ENCODE results near the gene TANGO2. TPM values are rescaled to one million over a fixed set of nuclear protein-coding genes. Genes with fewer than 3 reads are reported as not detected.
A peak's percentile ranks its signal among the peaks of the same experiment; 100 is the strongest.

Gene TANGO2
- total and polyA plus RNA-seq, 9 donors, result 11.0 to 17.5 (median 13.3) TPM

DNA sequence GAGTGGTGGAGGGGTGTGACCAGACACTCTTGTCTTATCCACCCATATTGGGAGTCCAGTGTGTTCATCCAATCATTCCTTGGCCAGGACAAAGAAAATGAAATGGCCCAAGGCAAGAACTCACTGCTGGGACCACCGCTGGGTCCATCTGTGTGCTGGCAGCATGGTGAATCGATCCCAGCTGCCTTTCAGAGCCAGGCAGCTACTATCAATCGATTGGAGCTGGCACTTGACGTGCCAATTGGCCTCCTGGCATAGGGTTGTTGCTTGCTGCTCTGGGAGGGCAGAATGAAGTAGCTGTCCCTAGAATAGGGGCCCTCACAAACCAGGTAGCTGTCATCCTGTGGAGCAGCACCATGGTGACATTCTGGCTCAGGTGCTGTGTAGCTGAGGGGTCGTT lies 2.9 kb upstream of the TANGO2 start:
- Histone ChIP-seq H3K27me3 (no peaks in the 10 kb centered on the region), H3K36me3 (no peaks in the 10 kb centered on the region), H3K9me3 (no peaks in the 10 kb centered on the region), H3K27ac (no peak overlapping the region), H3K4me3 (no peak overlapping the region), H3K4me1 (ENCODE audit: insufficient read depth) (peaks cover 13% of the 10 kb centered on the region)
- 78 to 80% (median 80%) methylated on average over 5 of the region's 5 CpGs for WGBS, 3 donors
- no peak for DNase-seq
- no peak for TF ChIP-seq POLR2A (IDR thresholded peaks at IDR 0.05)
- intact Hi-C loops (cut with DNase I), result loop anchor here in 2 of 4 donors (5.0 kb wide), 2 partner anchors 41 to 286 kb away; no protein-coding TSS in a partner anchor

DNA sequence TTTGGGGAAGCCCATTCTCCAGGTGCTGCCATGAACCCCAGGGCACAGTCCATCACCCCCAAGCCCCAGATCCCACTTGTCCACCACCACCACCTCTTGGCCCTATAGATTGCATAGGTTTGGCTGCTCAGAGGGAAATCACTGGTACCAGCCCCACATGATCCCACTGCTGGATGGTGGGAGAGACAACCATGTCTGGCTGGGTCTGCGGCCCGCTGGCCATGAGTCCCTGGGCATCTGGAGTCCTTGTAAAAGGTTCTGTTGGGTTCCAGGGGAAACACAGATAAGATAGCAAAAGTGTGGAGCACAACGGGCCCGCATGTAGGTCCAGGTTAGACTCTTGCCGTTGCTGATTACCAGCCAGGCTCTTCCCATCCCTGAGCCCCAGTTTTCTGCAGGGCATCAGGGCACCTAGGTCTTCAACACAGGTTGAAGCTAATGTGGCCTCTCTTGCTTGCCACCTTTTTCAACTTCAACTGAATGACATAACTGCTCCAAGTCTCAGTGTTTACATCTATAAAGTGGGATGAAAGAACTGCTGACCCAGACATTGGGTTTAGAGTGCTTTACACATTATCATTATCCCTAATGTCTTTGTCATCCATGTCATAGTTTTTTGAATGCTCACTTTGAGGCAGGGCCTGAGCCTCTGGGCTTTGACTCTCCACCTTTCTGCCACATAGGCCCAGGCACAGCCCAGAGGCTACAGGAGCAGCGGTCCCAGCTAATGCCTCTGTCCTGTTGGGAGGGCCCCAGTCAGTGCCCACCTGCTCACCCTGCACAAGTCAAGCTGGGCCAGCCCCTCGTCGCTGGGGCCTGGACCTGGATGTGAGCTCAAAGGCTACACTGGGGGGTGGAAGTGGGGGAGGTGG lies 1.0 kb upstream of the TANGO2 start:
- Histone ChIP-seq H3K27me3 (no peaks in the 10 kb centered on the region), H3K27ac (no peak overlapping the region), H3K9me3 (no peaks in the 10 kb centered on the region), H3K4me3 (peak overlapping the region; percentile 84), H3K4me1 (ENCODE audit: insufficient read depth) (peaks cover 13% of the 10 kb centered on the region), H3K36me3 (no peaks in the 10 kb centered on the region)
- DNase-seq, result peak in 1 of 5 donors; percentile 28
- intact Hi-C loops (cut with DNase I), result loop anchor here in 3 of 4 donors (5.0 to 10.0 kb wide), 3 partner anchors 43 to 288 kb away; no protein-coding TSS in a partner anchor
- WGBS, 3 donors, result 74 to 77% (median 76%) methylated on average over 8 of the region's 8 CpGs
- no peak for TF ChIP-seq POLR2A (IDR thresholded peaks at IDR 0.05)
- no peak for TF ChIP-seq EP300 (IDR thresholded peaks at IDR 0.05)
- TF ChIP-seq, protein P1, sequence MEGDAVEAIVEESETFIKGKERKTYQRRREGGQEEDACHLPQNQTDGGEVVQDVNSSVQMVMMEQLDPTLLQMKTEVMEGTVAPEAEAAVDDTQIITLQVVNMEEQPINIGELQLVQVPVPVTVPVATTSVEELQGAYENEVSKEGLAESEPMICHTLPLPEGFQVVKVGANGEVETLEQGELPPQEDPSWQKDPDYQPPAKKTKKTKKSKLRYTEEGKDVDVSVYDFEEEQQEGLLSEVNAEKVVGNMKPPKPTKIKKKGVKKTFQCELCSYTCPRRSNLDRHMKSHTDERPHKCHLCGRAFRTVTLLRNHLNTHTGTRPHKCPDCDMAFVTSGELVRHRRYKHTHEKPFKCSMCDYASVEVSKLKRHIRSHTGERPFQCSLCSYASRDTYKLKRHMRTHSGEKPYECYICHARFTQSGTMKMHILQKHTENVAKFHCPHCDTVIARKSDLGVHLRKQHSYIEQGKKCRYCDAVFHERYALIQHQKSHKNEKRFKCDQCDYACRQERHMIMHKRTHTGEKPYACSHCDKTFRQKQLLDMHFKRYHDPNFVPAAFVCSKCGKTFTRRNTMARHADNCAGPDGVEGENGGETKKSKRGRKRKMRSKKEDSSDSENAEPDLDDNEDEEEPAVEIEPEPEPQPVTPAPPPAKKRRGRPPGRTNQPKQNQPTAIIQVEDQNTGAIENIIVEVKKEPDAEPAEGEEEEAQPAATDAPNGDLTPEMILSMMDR (IDR thresholded peaks at IDR 0.05), result no peak

DNA sequence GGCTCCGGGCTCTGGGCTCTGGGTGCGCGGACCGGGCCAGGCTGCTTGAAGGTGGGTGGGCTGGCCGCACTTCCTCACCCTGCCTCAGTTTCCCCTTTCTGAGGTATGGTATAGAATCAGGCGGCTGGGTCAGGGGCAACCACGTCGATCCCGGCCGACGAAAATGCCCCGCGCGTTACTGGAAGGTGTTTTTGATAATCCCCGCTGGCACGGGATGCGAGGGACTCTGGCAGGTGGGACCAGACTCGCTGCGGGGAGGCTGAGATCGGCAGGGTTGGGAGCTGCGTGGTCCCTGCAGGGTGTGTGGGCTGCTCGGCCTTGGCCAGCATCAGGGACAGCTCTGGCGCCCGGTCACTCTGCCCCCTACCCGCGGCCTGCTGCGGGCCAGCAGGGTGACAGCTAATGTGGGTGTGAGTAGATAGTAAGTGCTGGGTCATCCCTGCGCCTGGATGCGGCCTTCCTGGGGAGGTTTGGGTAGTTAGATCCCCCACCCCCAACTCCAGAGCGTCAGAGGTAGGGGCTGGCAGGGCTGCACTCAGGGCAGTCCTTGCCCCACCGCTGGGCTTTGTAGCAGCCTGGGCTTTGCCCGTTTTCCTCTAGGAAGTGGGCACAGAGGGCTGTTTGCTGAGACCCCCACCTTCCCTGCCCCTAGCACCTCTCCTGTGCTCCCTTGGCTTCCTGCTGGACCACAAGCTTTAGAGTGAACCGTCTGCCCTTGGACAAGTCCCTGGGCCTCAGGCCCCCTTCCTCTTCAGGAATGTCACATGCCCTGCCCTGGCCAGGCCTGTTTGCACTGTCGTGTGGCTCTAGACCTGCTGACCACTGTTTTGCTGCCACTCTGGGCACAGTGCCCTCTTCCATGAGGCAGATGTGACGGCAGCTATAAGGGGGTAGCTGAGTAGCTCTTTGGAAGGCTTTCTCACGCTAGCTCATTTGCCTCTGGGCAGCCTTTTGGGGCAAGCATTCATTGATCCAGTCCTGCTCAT lies 579 bp downstream of the TANGO2 start:
- no peak for TF ChIP-seq POLR2A (IDR thresholded peaks at IDR 0.05)
- no peak for TF ChIP-seq EP300 (IDR thresholded peaks at IDR 0.05)
- TF ChIP-seq, protein P1 (IDR thresholded peaks at IDR 0.05), result no peak
- H3K27me3 ChIP-seq, result no peaks in the 10 kb centered on the region
- intact Hi-C loops (cut with DNase I), result loop anchor here in 1 of 4 donors (10.0 kb wide), 1 partner anchor 73 kb away; no protein-coding TSS in a partner anchor
- peak in 1 of 5 donors; percentile 32 for DNase-seq
- H3K4me1 ChIP-seq (ENCODE audit: insufficient read depth), result peaks cover 11% of the 10 kb centered on the region
- no peaks in the 10 kb centered on the region for H3K9me3 ChIP-seq
- peak overlapping the region; percentile 84 for H3K4me3 ChIP-seq
- H3K27ac ChIP-seq, result no peak overlapping the region
- WGBS, 3 donors, result 5 to 7% (median 5%) methylated on average over 30 to 36 of the region's 36 CpGs
- no peaks in the 10 kb centered on the region for H3K36me3 ChIP-seq

DNA sequence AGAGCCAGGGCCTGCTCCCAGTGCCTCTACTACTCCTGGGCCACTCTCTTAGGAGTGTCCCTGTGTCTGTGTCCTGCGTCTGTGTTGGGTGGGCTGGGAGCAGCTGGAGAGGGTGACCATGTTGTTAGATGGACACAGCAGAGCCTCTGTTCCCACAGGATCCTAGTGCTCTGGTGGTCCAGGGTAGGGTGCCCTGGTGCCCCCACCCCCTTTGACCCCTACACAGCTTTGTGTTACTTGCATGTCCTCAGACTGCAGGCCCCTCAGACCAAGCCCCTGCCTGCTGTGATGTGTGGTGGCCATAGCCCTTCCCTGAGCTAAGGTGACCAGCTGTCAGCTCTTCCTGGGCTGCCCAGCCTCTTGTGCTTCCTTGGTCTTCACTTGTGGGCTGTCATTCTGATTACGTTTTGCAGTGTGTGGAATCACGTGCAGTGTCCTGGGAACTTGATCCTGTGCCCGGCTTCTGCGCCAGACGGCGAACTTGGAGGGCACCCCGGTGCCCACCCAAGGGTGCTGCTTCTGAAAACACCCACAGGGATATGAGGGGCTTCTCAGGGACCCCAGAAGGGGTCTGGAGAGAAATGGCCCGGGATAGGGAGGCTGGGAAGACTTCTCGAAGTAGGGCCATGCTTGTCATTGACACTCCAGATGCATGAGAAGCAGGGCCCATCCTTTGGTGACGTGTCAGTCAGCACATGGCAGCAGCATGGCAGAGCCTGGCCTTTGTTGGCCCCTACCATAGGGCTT lies 1.5 kb downstream of the TANGO2 start:
- Histone ChIP-seq H3K36me3 (no peaks in the 10 kb centered on the region), H3K27ac (no peak overlapping the region), H3K27me3 (no peaks in the 10 kb centered on the region), H3K4me3 (no peak overlapping the region), H3K9me3 (no peaks in the 10 kb centered on the region), H3K4me1 (ENCODE audit: insufficient read depth) (peaks cover 11% of the 10 kb centered on the region)
- no peak for TF ChIP-seq POLR2A (IDR thresholded peaks at IDR 0.05)
- TF ChIP-seq, protein P1 (IDR thresholded peaks at IDR 0.05), result no peak
- TF ChIP-seq EP300 (IDR thresholded peaks at IDR 0.05), result no peak
- WGBS, 3 donors, result 91 to 95% (median 93%) methylated on average over 11 of the region's 11 CpGs
- intact Hi-C loops (cut with DNase I), result loop anchor here in 1 of 4 donors (10.0 kb wide), 1 partner anchor 72 kb away; no protein-coding TSS in a partner anchor
- DNase-seq, result peak in 1 of 5 donors; percentile 7
